ENCODE data around the gene ARMC12.
A peak's percentile ranks its signal among the peaks of the same experiment; 100 is the strongest.

DNA sequence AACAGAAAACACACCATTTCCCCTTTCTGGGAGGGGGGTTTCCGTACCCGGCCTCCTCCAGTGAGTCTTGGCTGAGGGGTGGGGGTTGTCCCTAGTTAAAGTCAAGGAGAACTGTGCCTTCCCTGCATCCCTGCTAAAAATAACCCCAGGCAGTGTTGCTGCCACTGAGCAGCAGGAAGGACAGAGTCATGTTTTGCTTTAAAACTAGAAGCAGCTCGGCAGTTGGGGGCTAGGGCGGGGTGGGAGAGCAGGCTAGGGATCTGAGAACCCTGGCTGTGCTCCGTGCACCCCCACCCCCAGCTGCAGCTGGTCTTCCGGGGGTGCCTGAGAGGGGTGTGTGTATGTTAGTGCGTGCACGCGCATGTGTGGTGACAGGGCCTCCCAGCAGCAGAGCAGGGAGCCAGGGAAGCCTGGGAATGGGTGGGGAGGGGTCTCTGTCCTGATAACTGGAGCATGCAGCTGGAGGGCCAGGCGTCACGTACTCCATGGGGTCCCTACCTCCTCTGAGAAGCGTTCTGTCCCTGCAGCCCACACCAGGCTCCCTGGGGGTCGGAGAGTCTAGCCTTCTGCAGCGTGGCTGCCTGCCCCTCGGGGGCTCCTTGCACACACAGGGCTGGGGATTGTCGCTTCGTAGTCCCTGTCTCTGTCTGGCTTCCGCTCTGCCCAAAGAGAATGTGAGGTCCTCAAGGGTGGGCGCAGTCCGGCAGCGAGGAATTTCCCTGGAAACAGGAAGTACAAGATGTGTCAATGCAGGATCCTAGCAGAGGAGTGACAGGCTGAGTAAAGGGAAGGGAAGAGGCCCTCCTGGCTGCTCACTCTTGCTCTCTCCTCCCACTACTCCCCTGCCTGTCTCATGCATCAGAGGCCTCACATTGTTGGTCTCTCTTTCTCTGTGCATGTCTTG lies 16.8 kb upstream of the ARMC12 start:
- TF ChIP-seq, protein P1, sequence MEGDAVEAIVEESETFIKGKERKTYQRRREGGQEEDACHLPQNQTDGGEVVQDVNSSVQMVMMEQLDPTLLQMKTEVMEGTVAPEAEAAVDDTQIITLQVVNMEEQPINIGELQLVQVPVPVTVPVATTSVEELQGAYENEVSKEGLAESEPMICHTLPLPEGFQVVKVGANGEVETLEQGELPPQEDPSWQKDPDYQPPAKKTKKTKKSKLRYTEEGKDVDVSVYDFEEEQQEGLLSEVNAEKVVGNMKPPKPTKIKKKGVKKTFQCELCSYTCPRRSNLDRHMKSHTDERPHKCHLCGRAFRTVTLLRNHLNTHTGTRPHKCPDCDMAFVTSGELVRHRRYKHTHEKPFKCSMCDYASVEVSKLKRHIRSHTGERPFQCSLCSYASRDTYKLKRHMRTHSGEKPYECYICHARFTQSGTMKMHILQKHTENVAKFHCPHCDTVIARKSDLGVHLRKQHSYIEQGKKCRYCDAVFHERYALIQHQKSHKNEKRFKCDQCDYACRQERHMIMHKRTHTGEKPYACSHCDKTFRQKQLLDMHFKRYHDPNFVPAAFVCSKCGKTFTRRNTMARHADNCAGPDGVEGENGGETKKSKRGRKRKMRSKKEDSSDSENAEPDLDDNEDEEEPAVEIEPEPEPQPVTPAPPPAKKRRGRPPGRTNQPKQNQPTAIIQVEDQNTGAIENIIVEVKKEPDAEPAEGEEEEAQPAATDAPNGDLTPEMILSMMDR (IDR thresholded peaks at IDR 0.05), result no peak
- TF ChIP-seq POLR2A (IDR thresholded peaks at IDR 0.05), result peak in 1 of 2 donors; percentile 39
